ENCODE data around the gene THYN1. TPM values are rescaled to one million over a fixed set of nuclear protein-coding genes. Genes with fewer than 3 reads are reported as not detected.

Gene THYN1
- total RNA-seq, 1 experiment from 2014 or later: 88.3 TPM

DNA sequence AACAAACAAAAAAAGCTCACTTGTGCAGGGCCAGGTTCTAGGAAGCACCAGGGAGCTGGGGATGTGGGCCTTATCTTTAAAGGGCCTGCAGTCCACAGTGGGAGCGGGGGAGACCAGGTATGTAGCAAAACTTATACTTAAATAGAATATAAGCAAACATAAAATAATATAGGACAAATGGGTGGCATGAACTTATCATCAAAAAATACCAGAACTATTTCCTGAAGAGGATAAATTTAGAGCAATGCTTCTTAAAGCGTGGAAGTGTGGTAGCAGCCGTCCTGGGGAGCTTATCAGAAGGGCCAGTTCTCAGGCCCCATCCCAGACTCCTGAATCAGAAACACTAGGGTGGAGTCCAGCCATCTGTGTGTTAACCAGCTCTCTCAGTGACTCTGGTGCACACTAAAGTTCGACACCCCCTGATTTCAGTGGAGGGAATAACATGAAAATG is 19.4 kb downstream of the THYN1 start:
- Histone ChIP-seq H3K4me3 (ENCODE audit: low read depth, low read length) (no peak overlapping the region), H3K9me3 (no peaks in the 10 kb centered on the region), H3K36me3 (ENCODE audit: control insufficient read depth, insufficient read depth, low read length) (0 out of 2 replicates have a peak, but pooled peaks cover 1% of the 10 kb centered on the region), H3K27me3 (replicated peaks; ENCODE audit: control insufficient read depth, insufficient read depth, low read length) (no peaks in the 10 kb centered on the region), H3K4me1 (no peaks in the 10 kb centered on the region)
- no peak for DNase-seq
- H3K27me3 Mint-ChIP-seq (ENCODE audit: insufficient read depth, unreplicated experiment): no peaks in the 10 kb centered on the region
- H3K4me1 Mint-ChIP-seq (ENCODE audit: low read depth, unreplicated experiment): peaks cover 15% of the 10 kb centered on the region
- no peak overlapping the region for H3K4me3 Mint-ChIP-seq (ENCODE audit: unreplicated experiment)
- H3K36me3 Mint-ChIP-seq (ENCODE audit: insufficient read depth, unreplicated experiment): peaks cover 6% of the 10 kb centered on the region
- H3K27ac Mint-ChIP-seq (ENCODE audit: unreplicated experiment): no peak overlapping the region
- ChIA-PET POLR2A (no interaction called here), CTCF (no interaction called here)
- intact Hi-C loops (cut with micrococcal nuclease; ENCODE audit: unreplicated experiment): no loop called here
- BruUV-seq (replicated peaks): no TSS peak
- no peaks in the 10 kb centered on the region for H3K9me3 Mint-ChIP-seq (ENCODE audit: unreplicated experiment)
- no peak for TF ChIP-seq CTCF (IDR thresholded peaks at IDR 0.05; ENCODE audit: insufficient read depth in 1 of 2, low read depth in 1 of 2, low read length in 1 of 2, severe bottlenecking in 1 of 2, unreplicated experiment in 1 of 2)

DNA sequence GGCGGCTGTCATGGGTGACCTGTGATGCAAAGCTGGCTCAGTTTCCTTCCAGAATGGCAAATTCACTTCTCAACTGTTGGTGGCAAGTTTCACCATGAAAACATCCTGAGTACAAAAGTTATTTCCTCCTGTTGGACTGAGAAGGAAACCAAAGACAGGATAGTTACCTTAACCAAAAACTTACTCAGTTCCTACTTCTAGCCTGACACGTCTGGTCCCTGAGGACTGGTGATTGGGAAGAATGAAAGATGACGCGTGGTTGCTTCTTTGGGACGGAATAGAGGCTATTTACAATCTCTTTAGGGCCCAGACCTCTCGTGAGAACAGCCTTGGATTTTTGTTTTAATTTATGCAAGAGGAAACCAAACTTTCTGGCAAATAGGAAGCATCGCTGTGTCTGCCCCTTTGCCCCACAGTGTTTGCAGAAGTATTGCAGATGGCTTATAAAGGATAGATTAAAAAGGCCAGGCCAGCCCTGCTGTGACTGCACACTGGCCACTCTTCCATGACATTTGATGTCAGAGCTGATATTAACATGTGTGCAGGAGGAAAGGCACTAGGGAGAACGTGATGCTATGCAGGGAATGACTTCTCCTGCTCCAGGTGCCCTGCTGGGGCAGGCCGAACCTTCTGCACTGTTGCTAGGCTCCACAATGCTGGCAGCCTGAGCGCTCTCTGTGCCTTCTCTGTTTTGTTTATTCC is 21.0 kb downstream of the THYN1 start:
- no peak overlapping the region for H3K4me3 ChIP-seq (ENCODE audit: low read depth, low read length)
- no peak for TF ChIP-seq CTCF (IDR thresholded peaks at IDR 0.05; ENCODE audit: insufficient read depth in 1 of 2, low read depth in 1 of 2, low read length in 1 of 2, severe bottlenecking in 1 of 2, unreplicated experiment in 1 of 2)
- Mint-ChIP-seq H3K27me3 (ENCODE audit: insufficient read depth, unreplicated experiment) (no peaks in the 10 kb centered on the region), H3K4me1 (ENCODE audit: low read depth, unreplicated experiment) (peaks cover 15% of the 10 kb centered on the region), H3K27ac (ENCODE audit: unreplicated experiment) (no peak overlapping the region), H3K9me3 (ENCODE audit: unreplicated experiment) (no peaks in the 10 kb centered on the region), H3K4me3 (ENCODE audit: unreplicated experiment) (no peak overlapping the region), H3K36me3 (ENCODE audit: insufficient read depth, unreplicated experiment) (no peaks in the 10 kb centered on the region)
- H3K27me3 ChIP-seq (replicated peaks; ENCODE audit: control insufficient read depth, insufficient read depth, low read length): no peaks in the 10 kb centered on the region
- POLR2A ChIA-PET: no interaction called here
- H3K4me1 ChIP-seq: no peaks in the 10 kb centered on the region
- 0 out of 2 replicates have a peak, but pooled peaks cover 1% of the 10 kb centered on the region for H3K36me3 ChIP-seq (ENCODE audit: control insufficient read depth, insufficient read depth, low read length)
- intact Hi-C loops (cut with micrococcal nuclease; ENCODE audit: unreplicated experiment): no loop called here
- CTCF ChIA-PET: interaction anchor here (0.8 kb wide), 1 partner anchor 25 kb away, joined by 7 read pairs; no protein-coding TSS in a partner anchor
- no TSS peak for BruUV-seq (replicated peaks)
- no peak for DNase-seq
- H3K9me3 ChIP-seq: no peaks in the 10 kb centered on the region

DNA sequence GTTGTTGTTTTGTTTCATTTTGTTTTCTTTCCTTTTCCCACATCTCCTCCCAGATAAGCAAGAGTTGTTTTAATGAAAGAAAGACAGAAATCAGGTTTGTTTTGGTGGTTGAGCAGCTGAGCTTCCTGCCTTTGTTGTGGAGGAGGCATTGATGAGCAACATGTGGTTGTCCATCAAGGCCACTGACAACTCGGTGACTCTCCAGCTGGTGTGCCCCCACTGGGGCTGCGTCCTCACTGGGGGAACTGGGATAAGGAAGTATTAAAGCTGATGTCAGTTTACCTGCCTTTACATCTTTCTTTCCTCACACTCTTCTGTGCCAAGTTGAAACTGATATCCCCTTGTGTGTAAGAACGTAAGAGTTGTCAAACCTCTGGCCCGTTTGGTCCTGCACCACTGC is 22.8 kb downstream of the THYN1 start:
- Mint-ChIP-seq H3K36me3 (ENCODE audit: insufficient read depth, unreplicated experiment) (no peaks in the 10 kb centered on the region), H3K9me3 (ENCODE audit: unreplicated experiment) (no peaks in the 10 kb centered on the region), H3K4me3 (ENCODE audit: unreplicated experiment) (no peak overlapping the region), H3K27me3 (ENCODE audit: insufficient read depth, unreplicated experiment) (no peaks in the 10 kb centered on the region), H3K4me1 (ENCODE audit: low read depth, unreplicated experiment) (peaks cover 15% of the 10 kb centered on the region), H3K27ac (ENCODE audit: unreplicated experiment) (no peak overlapping the region)
- Histone ChIP-seq H3K36me3 (ENCODE audit: control insufficient read depth, insufficient read depth, low read length) (0 out of 2 replicates have a peak, but pooled peaks cover 1% of the 10 kb centered on the region), H3K27me3 (replicated peaks; ENCODE audit: control insufficient read depth, insufficient read depth, low read length) (no peaks in the 10 kb centered on the region), H3K9me3 (no peaks in the 10 kb centered on the region), H3K4me1 (peaks cover 7% of the 10 kb centered on the region), H3K4me3 (ENCODE audit: low read depth, low read length) (no peak overlapping the region)
- BruUV-seq (replicated peaks): no TSS peak
- ChIA-PET CTCF (no interaction called here), POLR2A (no interaction called here)
- intact Hi-C loops (cut with micrococcal nuclease; ENCODE audit: unreplicated experiment): no loop called here
- no peak for TF ChIP-seq CTCF (IDR thresholded peaks at IDR 0.05; ENCODE audit: insufficient read depth in 1 of 2, low read depth in 1 of 2, low read length in 1 of 2, severe bottlenecking in 1 of 2, unreplicated experiment in 1 of 2)
- no peak for DNase-seq

All from Caco-2 (cell line).